Activated naive CD4-positive, alpha-beta T cell treated with anti-CD3 and anti-CD28 coated beads, Interleukin-2, amount 50 U/mL, for 24 hours (primary cell): ENCODE results near the gene NAALADL2.
"Not testable (repeated sequence)": the region's sequence is repeated elsewhere in the genome, so short reads cannot be mapped to it uniquely, and the experiment has no call there.

ENCODE experiments used
- H3K27ac Mint-ChIP-seq: one replicate; pipeline ENCODE4 v1.8.0; 2021; ENCODE audit warnings: mild to moderate bottlenecking, mixed read lengths
- H3K27me3 Mint-ChIP-seq: one replicate; pipeline ENCODE4 v1.8.0; 2021; ENCODE audit warnings: mixed read lengths
- H3K36me3 Mint-ChIP-seq: one replicate; pipeline ENCODE4 v1.8.0; 2021; ENCODE audit warnings: mixed read lengths
- H3K4me1 Mint-ChIP-seq: one replicate; pipeline ENCODE4 v1.8.0; 2021; ENCODE audit warnings: mixed read lengths
- H3K4me3 Mint-ChIP-seq: one replicate; pipeline ENCODE4 v1.8.0; 2021; ENCODE audit warnings: mild to moderate bottlenecking, mixed read lengths
- H3K9me3 Mint-ChIP-seq: one replicate; pipeline ENCODE4 v1.8.0; 2021; ENCODE audit warnings: mixed read lengths

Gene NAALADL2

GRCh38 chr3:175358935-175359334, 499.8 kb downstream of the NAALADL2 start:
- no peaks in the 10 kb centered on the region for H3K4me1 Mint-ChIP-seq
- no peak overlapping the region for H3K27ac Mint-ChIP-seq
- H3K27me3 Mint-ChIP-seq, result no peaks in the 10 kb centered on the region
- H3K9me3 Mint-ChIP-seq, result peaks cover 17% of the 10 kb centered on the region
- H3K36me3 Mint-ChIP-seq, result no peaks in the 10 kb centered on the region
- no peak overlapping the region for H3K4me3 Mint-ChIP-seq

GRCh38 chr3:175370426-175370825, 511.3 kb downstream of the NAALADL2 start:
- not testable (repeated sequence) for H3K4me3 Mint-ChIP-seq, H3K27ac Mint-ChIP-seq

GRCh38 chr3:175371187-175371586, 512.1 kb downstream of the NAALADL2 start:
- not testable (repeated sequence) for H3K4me3 Mint-ChIP-seq, H3K27me3 Mint-ChIP-seq, H3K4me1 Mint-ChIP-seq, H3K9me3 Mint-ChIP-seq, H3K27ac Mint-ChIP-seq, H3K36me3 Mint-ChIP-seq

More at GRCh38 chr3:175370426-175370825, 511.3 kb downstream of the NAALADL2 start:
- not testable (repeated sequence) for H3K9me3 Mint-ChIP-seq, H3K36me3 Mint-ChIP-seq, H3K27me3 Mint-ChIP-seq, H3K4me1 Mint-ChIP-seq

- H3K27ac Mint-ChIP-seq, result no peak overlapping the region
- H3K36me3 Mint-ChIP-seq, result no peaks in the 10 kb centered on the region
- no peaks in the 10 kb centered on the region for H3K4me1 Mint-ChIP-seq
- H3K9me3 Mint-ChIP-seq, result no peaks in the 10 kb centered on the region
- no peaks in the 10 kb centered on the region for H3K27me3 Mint-ChIP-seq
- H3K4me3 Mint-ChIP-seq, result no peak overlapping the region
Observed at GRCh38 chr3:175374705-175375104, 515.6 kb downstream of the NAALADL2 start.

- Mint-ChIP-seq H3K36me3 (no peaks in the 10 kb centered on the region), H3K27ac (no peak overlapping the region), H3K9me3 (no peaks in the 10 kb centered on the region), H3K27me3 (no peaks in the 10 kb centered on the region), H3K4me1 (no peaks in the 10 kb centered on the region), H3K4me3 (no peak overlapping the region)
Observed at GRCh38 chr3:175378348-175378747, 519.2 kb downstream of the NAALADL2 start.

- no peak overlapping the region for H3K4me3 Mint-ChIP-seq
- H3K27me3 Mint-ChIP-seq, result no peaks in the 10 kb centered on the region
- no peaks in the 10 kb centered on the region for H3K9me3 Mint-ChIP-seq
- no peaks in the 10 kb centered on the region for H3K36me3 Mint-ChIP-seq
- H3K4me1 Mint-ChIP-seq, result no peaks in the 10 kb centered on the region
- H3K27ac Mint-ChIP-seq, result no peak overlapping the region
Observed at GRCh38 chr3:175381685-175382084, 522.6 kb downstream of the NAALADL2 start.

- H3K27me3 Mint-ChIP-seq, result no peaks in the 10 kb centered on the region
- no peaks in the 10 kb centered on the region for H3K9me3 Mint-ChIP-seq
- no peaks in the 10 kb centered on the region for H3K4me1 Mint-ChIP-seq
- H3K36me3 Mint-ChIP-seq, result no peaks in the 10 kb centered on the region
- no peak overlapping the region for H3K4me3 Mint-ChIP-seq
- no peak overlapping the region for H3K27ac Mint-ChIP-seq
Observed at GRCh38 chr3:175383371-175383770, 524.2 kb downstream of the NAALADL2 start.

- no peaks in the 10 kb centered on the region for H3K27me3 Mint-ChIP-seq
- H3K36me3 Mint-ChIP-seq, result no peaks in the 10 kb centered on the region
- no peak overlapping the region for H3K4me3 Mint-ChIP-seq
- no peaks in the 10 kb centered on the region for H3K9me3 Mint-ChIP-seq
- H3K4me1 Mint-ChIP-seq, result no peaks in the 10 kb centered on the region
- no peak overlapping the region for H3K27ac Mint-ChIP-seq
Observed at GRCh38 chr3:175383813-175384212, 524.7 kb downstream of the NAALADL2 start.

- no peaks in the 10 kb centered on the region for H3K4me1 Mint-ChIP-seq
- H3K9me3 Mint-ChIP-seq, result no peaks in the 10 kb centered on the region
- no peaks in the 10 kb centered on the region for H3K27me3 Mint-ChIP-seq
- H3K27ac Mint-ChIP-seq, result no peak overlapping the region
- no peak overlapping the region for H3K4me3 Mint-ChIP-seq
- H3K36me3 Mint-ChIP-seq, result no peaks in the 10 kb centered on the region
Observed at GRCh38 chr3:175384569-175384968, 525.4 kb downstream of the NAALADL2 start.

- H3K4me1 Mint-ChIP-seq, result no peaks in the 10 kb centered on the region
Observed at GRCh38 chr3:175386630-175387029, 527.5 kb downstream of the NAALADL2 start.

GRCh38 chr3:175389560-175389959, 530.4 kb downstream of the NAALADL2 start:
- no peaks in the 10 kb centered on the region for H3K27me3 Mint-ChIP-seq
- H3K4me1 Mint-ChIP-seq, result no peaks in the 10 kb centered on the region
- H3K9me3 Mint-ChIP-seq, result no peaks in the 10 kb centered on the region
- no peaks in the 10 kb centered on the region for H3K36me3 Mint-ChIP-seq
- H3K27ac Mint-ChIP-seq, result no peak overlapping the region
- H3K4me3 Mint-ChIP-seq, result no peak overlapping the region

More at GRCh38 chr3:175386630-175387029, 527.5 kb downstream of the NAALADL2 start:
- H3K9me3 Mint-ChIP-seq, result no peaks in the 10 kb centered on the region
- H3K36me3 Mint-ChIP-seq, result no peaks in the 10 kb centered on the region
- no peaks in the 10 kb centered on the region for H3K27me3 Mint-ChIP-seq
- no peak overlapping the region for H3K27ac Mint-ChIP-seq
- H3K4me3 Mint-ChIP-seq, result no peak overlapping the region

- H3K4me3 Mint-ChIP-seq, result no peak overlapping the region
- no peaks in the 10 kb centered on the region for H3K36me3 Mint-ChIP-seq
- no peak overlapping the region for H3K27ac Mint-ChIP-seq
- H3K27me3 Mint-ChIP-seq, result no peaks in the 10 kb centered on the region
- no peaks in the 10 kb centered on the region for H3K4me1 Mint-ChIP-seq
- no peaks in the 10 kb centered on the region for H3K9me3 Mint-ChIP-seq
Observed at GRCh38 chr3:175391601-175392000, 532.5 kb downstream of the NAALADL2 start.

GRCh38 chr3:175392653-175393052, 533.5 kb downstream of the NAALADL2 start:
- Mint-ChIP-seq H3K27ac (no peak overlapping the region), H3K9me3 (no peaks in the 10 kb centered on the region), H3K27me3 (no peaks in the 10 kb centered on the region), H3K4me1 (no peaks in the 10 kb centered on the region), H3K36me3 (no peaks in the 10 kb centered on the region), H3K4me3 (no peak overlapping the region)

GRCh38 chr3:175397372-175397771, 538.2 kb downstream of the NAALADL2 start:
- Mint-ChIP-seq H3K36me3 (no peaks in the 10 kb centered on the region), H3K4me3 (no peak overlapping the region), H3K9me3 (no peaks in the 10 kb centered on the region), H3K4me1 (no peaks in the 10 kb centered on the region), H3K27me3 (no peaks in the 10 kb centered on the region), H3K27ac (no peak overlapping the region)

GRCh38 chr3:175398676-175399075, 539.5 kb downstream of the NAALADL2 start:
- Mint-ChIP-seq H3K4me3 (no peak overlapping the region), H3K9me3 (peaks cover 7% of the 10 kb centered on the region), H3K27ac (no peak overlapping the region)

GRCh38 chr3:175399156-175399840, 540.2 kb downstream of the NAALADL2 start:
- Mint-ChIP-seq H3K36me3 (no peaks in the 10 kb centered on the region), H3K4me3 (no peak overlapping the region), H3K9me3 (peaks cover 7% of the 10 kb centered on the region), H3K4me1 (no peaks in the 10 kb centered on the region), H3K27ac (no peak overlapping the region), H3K27me3 (no peaks in the 10 kb centered on the region)

More at GRCh38 chr3:175398676-175399075, 539.5 kb downstream of the NAALADL2 start:
- no peaks in the 10 kb centered on the region for H3K4me1 Mint-ChIP-seq
- no peaks in the 10 kb centered on the region for H3K27me3 Mint-ChIP-seq
- H3K36me3 Mint-ChIP-seq, result no peaks in the 10 kb centered on the region

GRCh38 chr3:175404027-175404426, 544.9 kb downstream of the NAALADL2 start:
- H3K36me3 Mint-ChIP-seq, result no peaks in the 10 kb centered on the region
- no peak overlapping the region for H3K27ac Mint-ChIP-seq
- H3K4me3 Mint-ChIP-seq, result no peak overlapping the region

More at GRCh38 chr3:175404027-175404426, 544.9 kb downstream of the NAALADL2 start:
- H3K4me1 Mint-ChIP-seq, result no peaks in the 10 kb centered on the region
- H3K9me3 Mint-ChIP-seq, result peaks cover 7% of the 10 kb centered on the region
- H3K27me3 Mint-ChIP-seq, result no peaks in the 10 kb centered on the region
